ENCODE results near the gene SH2D2A. TPM values are rescaled to one million over a fixed set of nuclear protein-coding genes. Genes with fewer than 3 reads are reported as not detected.

The SH2D2A gene
- total and polyA plus RNA-seq, 9 of the 15 experiments (the other 6 are each of a cell fraction or from before 2014, with no cell fraction given): 0.89 to 33.6 (median 6.9) TPM

GRCh38 chr1:156794506-156795373, 21.9 kb downstream of the SH2D2A start:
- POLR2A ChIA-PET: interaction anchor here (0.6 to 2.7 kb wide), 5 partner anchors 9 to 22 kb away, joined by 3 to 8 read pairs (median 3); no protein-coding TSS in a partner anchor
- in situ Hi-C loops (cut with MboI): no loop called here
- FAIRE-seq: no peak

More at GRCh38 chr1:156794506-156795373, 21.9 kb downstream of the SH2D2A start:
- Histone ChIP-seq H3K9me1 (ENCODE audit: control insufficient read depth, insufficient read depth, low read length) (no peaks in the 10 kb centered on the region), H3K9me3 (replicated peaks; ENCODE audit: control insufficient read depth, insufficient read depth, low read depth, low read length) (no peaks in the 10 kb centered on the region), H3K27me3 (ENCODE audit: control insufficient read depth in 2 of 2, insufficient read depth in 2 of 2, low read length in 2 of 2) (no peaks in the 10 kb centered on the region), H2AFZ (ENCODE audit: low read depth, low read length) (no peak overlapping the region), H4K20me1 (replicated peaks; ENCODE audit: control insufficient read depth, insufficient read depth, low read length) (peaks cover 17% of the 10 kb centered on the region; the same call in 1 of the 2 replicates), H3K4me3 (no peak overlapping the region), H3K4me2 (ENCODE audit: insufficient read depth, low read length) (no peak overlapping the region), H3K36me3 (ENCODE audit: control insufficient read depth, insufficient read depth, low read length) (peaks cover 98% of the 10 kb centered on the region), H3K27ac (ENCODE audit: extremely low read depth, low read depth, low read length) (no peak overlapping the region), H3K79me2 (ENCODE audit: control insufficient read depth, insufficient read depth, low read length) (0 out of 3 replicates have a peak, but pooled peaks cover 5% of the 10 kb centered on the region), H3K4me1 (replicated peaks in 1 of 2; ENCODE audit: control insufficient read depth in 2 of 2, insufficient read depth in 2 of 2, low read length in 2 of 2) (no peaks in the 10 kb centered on the region), H3K9ac (ENCODE audit: insufficient read depth in 1 of 2, low read depth in 2 of 2, low read length in 2 of 2) (no peak overlapping the region)
- whole genome bisulfite sequencing (ENCODE audit: insufficient coverage, low coverage, missing lambda C conversion rate): 75% methylated on average over 7 of the region's 7 CpGs
- CTCF ChIA-PET (ENCODE audit: low intra/inter-chr PET ratio): no interaction called here
- DNase-seq (ENCODE audit: extremely low read depth in 1 of 4, low spot score in 3 of 4) (no peak), ATAC-seq (no peak)
- TF ChIP-seq RFX7 (CRISPR knock-in tag; IDR thresholded peaks at IDR 0.05): no peak
- TF ChIP-seq ZNF512 (tag; IDR thresholded peaks at IDR 0.05): peak; percentile 76
- TF ChIP-seq NFE2 (IDR thresholded peaks at IDR 0.05; ENCODE audit: low read depth): no peak
- TF ChIP-seq ELF4 (CRISPR knock-in tag; IDR thresholded peaks at IDR 0.05): no peak
- intact Hi-C loops (cut with micrococcal nuclease): loop anchor here (5.0 kb wide), 1 partner anchor 38 kb away; no protein-coding TSS in a partner anchor
- no TSS peak for BruUV-seq (replicated peaks)

All from K562 (cell line).